Measurements from ENCODE around the gene RGS9.

The RGS9 gene

GRCh38 chr17:65226227-65226626 lies 89.1 kb downstream of the RGS9 start:
- Histone ChIP-seq H3K9me3 (no peaks in the 10 kb centered on the region), H3K4me3 (ENCODE audit: low read depth in 1 of 2, low read length in 1 of 2) (no peak overlapping the region), H3K4me1 (ENCODE audit: control insufficient read depth in 1 of 2, insufficient read depth in 1 of 2, low read depth in 1 of 2, low read length in 1 of 2) (no peaks in the 10 kb centered on the region), H3K27ac (no peak overlapping the region), H3K27me3 (peaks cover 53% of the 10 kb centered on the region), H3K36me3 (no peaks in the 10 kb centered on the region)
- no peak for TF ChIP-seq CTCF (IDR thresholded peaks at IDR 0.05)

DNA sequence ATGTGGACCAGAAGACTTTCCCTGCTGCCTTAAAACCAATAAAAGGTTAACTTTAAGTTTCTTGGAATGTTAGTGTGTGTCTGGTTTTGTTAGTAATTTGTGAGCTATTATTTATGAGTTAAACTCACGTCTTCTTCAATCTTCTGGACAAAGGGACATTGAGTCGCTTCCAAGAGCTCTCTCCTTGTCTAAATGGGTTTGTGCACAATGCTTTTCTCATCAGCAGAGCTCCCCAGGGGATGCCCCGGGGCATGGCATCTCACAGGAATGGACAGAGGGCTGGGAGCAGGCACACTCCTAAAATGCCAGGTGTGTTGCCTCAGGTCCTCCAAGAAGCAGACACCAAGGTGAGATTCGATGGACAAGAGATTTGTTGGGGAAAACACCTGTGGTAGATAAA lies 90.5 kb downstream of the RGS9 start:
- H3K27me3 ChIP-seq, result peaks cover 67% of the 10 kb centered on the region
- no peak overlapping the region for H3K27ac ChIP-seq
- no peaks in the 10 kb centered on the region for H3K36me3 ChIP-seq
- H3K4me3 ChIP-seq (ENCODE audit: low read depth in 1 of 2, low read length in 1 of 2), result no peak overlapping the region
- no peaks in the 10 kb centered on the region for H3K4me1 ChIP-seq (ENCODE audit: control insufficient read depth in 1 of 2, insufficient read depth in 1 of 2, low read depth in 1 of 2, low read length in 1 of 2)
- TF ChIP-seq CTCF (IDR thresholded peaks at IDR 0.05), result no peak
- no peaks in the 10 kb centered on the region for H3K9me3 ChIP-seq

GRCh38 chr17:65228287-65228686 lies 91.1 kb downstream of the RGS9 start:
- TF ChIP-seq CTCF (IDR thresholded peaks at IDR 0.05), result no peak
- no peaks in the 10 kb centered on the region for H3K9me3 ChIP-seq
- no peak overlapping the region for H3K4me3 ChIP-seq (ENCODE audit: low read depth in 1 of 2, low read length in 1 of 2)
- no peaks in the 10 kb centered on the region for H3K36me3 ChIP-seq
- H3K27me3 ChIP-seq, result peaks cover 72% of the 10 kb centered on the region
- H3K4me1 ChIP-seq (ENCODE audit: control insufficient read depth in 1 of 2, insufficient read depth in 1 of 2, low read depth in 1 of 2, low read length in 1 of 2), result no peaks in the 10 kb centered on the region
- H3K27ac ChIP-seq, result no peak overlapping the region

- Histone ChIP-seq H3K36me3 (no peaks in the 10 kb centered on the region), H3K4me1 (ENCODE audit: control insufficient read depth in 1 of 2, insufficient read depth in 1 of 2, low read depth in 1 of 2, low read length in 1 of 2) (no peaks in the 10 kb centered on the region), H3K9me3 (no peaks in the 10 kb centered on the region), H3K4me3 (ENCODE audit: low read depth in 1 of 2, low read length in 1 of 2) (no peak overlapping the region), H3K27me3 (peaks cover 78% of the 10 kb centered on the region), H3K27ac (no peak overlapping the region)
- TF ChIP-seq CTCF (IDR thresholded peaks at IDR 0.05), result no peak
Observed at GRCh38 chr17:65228734-65229620, 91.8 kb downstream of the RGS9 start.

- Histone ChIP-seq H3K9me3 (no peaks in the 10 kb centered on the region), H3K4me3 (ENCODE audit: low read depth in 1 of 2, low read length in 1 of 2) (no peak overlapping the region), H3K36me3 (no peaks in the 10 kb centered on the region), H3K27me3 (peaks cover 78% of the 10 kb centered on the region), H3K27ac (no peak overlapping the region), H3K4me1 (ENCODE audit: control insufficient read depth in 1 of 2, insufficient read depth in 1 of 2, low read depth in 1 of 2, low read length in 1 of 2) (no peaks in the 10 kb centered on the region)
- TF ChIP-seq CTCF (IDR thresholded peaks at IDR 0.05), result no peak
Observed at GRCh38 chr17:65229621-65229995, 92.4 kb downstream of the RGS9 start.

Measured in neutrophil (primary cell).